ENCODE data around the gene CFAP46.

Gene CFAP46

GRCh38 chr10:132869621-132870020 lies 72.7 kb downstream of the CFAP46 start:
- FAIRE-seq (no peak), DNase-seq (ENCODE audit: insufficient read length, low spot score) (no peak)

GRCh38 chr10:132868995-132869394 lies 73.4 kb downstream of the CFAP46 start:
- FAIRE-seq (no peak), DNase-seq (ENCODE audit: insufficient read length, low spot score) (no peak)

- DNase-seq (ENCODE audit: insufficient read length, low spot score) (no peak), FAIRE-seq (no peak)
Observed at GRCh38 chr10:132867801-132868644, 74.3 kb downstream of the CFAP46 start.

- FAIRE-seq (no peak), DNase-seq (ENCODE audit: insufficient read length, low spot score) (no peak)
Observed at GRCh38 chr10:132866601-132867381, 75.6 kb downstream of the CFAP46 start.

GRCh38 chr10:132865851-132866600 lies 76.3 kb downstream of the CFAP46 start:
- no peak for DNase-seq (ENCODE audit: insufficient read length, low spot score)
- no peak for FAIRE-seq

- FAIRE-seq: no peak
Observed at GRCh38 chr10:132865171-132865631, 77.2 kb downstream of the CFAP46 start.

GRCh38 chr10:132862485-132863420 lies 79.6 kb downstream of the CFAP46 start:
- no peak for FAIRE-seq
- no peak for DNase-seq (ENCODE audit: insufficient read length, low spot score)

More at GRCh38 chr10:132865171-132865631, 77.2 kb downstream of the CFAP46 start:
- no peak for DNase-seq (ENCODE audit: insufficient read length, low spot score)

GRCh38 chr10:132861884-132862461 lies 80.4 kb downstream of the CFAP46 start:
- FAIRE-seq: no peak
- DNase-seq (ENCODE audit: insufficient read length, low spot score): no peak

- DNase-seq (ENCODE audit: insufficient read length, low spot score): no peak
- no peak for FAIRE-seq
Observed at GRCh38 chr10:132861116-132861691, 81.2 kb downstream of the CFAP46 start.

- FAIRE-seq (no peak), DNase-seq (ENCODE audit: insufficient read length, low spot score) (no peak)
Observed at GRCh38 chr10:132860532-132860931, 81.8 kb downstream of the CFAP46 start.

- no peak for FAIRE-seq
- DNase-seq (ENCODE audit: insufficient read length, low spot score): no peak
Observed at GRCh38 chr10:132859084-132859855, 83.1 kb downstream of the CFAP46 start.

- DNase-seq (ENCODE audit: insufficient read length, low spot score) (no peak), FAIRE-seq (no peak)
Observed at GRCh38 chr10:132858121-132859081, 84.0 kb downstream of the CFAP46 start.

- no peak for FAIRE-seq
Observed at GRCh38 chr10:132856869-132857524, 85.4 kb downstream of the CFAP46 start.

GRCh38 chr10:132855889-132856288 lies 86.5 kb downstream of the CFAP46 start:
- FAIRE-seq (no peak), DNase-seq (ENCODE audit: insufficient read length, low spot score) (no peak)

More at GRCh38 chr10:132856869-132857524, 85.4 kb downstream of the CFAP46 start:
- no peak for DNase-seq (ENCODE audit: insufficient read length, low spot score)

GRCh38 chr10:132851451-132851850 lies 90.9 kb downstream of the CFAP46 start:
- FAIRE-seq (no peak), DNase-seq (ENCODE audit: insufficient read length, low spot score) (no peak)

- DNase-seq (ENCODE audit: insufficient read length, low spot score) (no peak), FAIRE-seq (no peak)
Observed at GRCh38 chr10:132850896-132851295, 91.5 kb downstream of the CFAP46 start.

- FAIRE-seq (no peak), DNase-seq (ENCODE audit: insufficient read length, low spot score) (no peak)
Observed at GRCh38 chr10:132850246-132850645, 92.1 kb downstream of the CFAP46 start.

All from HTR-8/SVneo (cell line).